ENCODE results near the gene ASIC1. TPM values are rescaled to one million over a fixed set of nuclear protein-coding genes. Genes with fewer than 3 reads are reported as not detected.
"Not testable (repeated sequence)": the region's sequence is repeated elsewhere in the genome, so short reads cannot be mapped to it uniquely, and the experiment has no call there.

The ASIC1 gene
- total RNA-seq, 1 donor from 2014 or later: 0.30 TPM

GRCh38 chr12:50084409-50084774, 27.0 kb downstream of the ASIC1 start:
- DNase-seq (ENCODE audit: low read depth): not testable (repeated sequence)

GRCh38 chr12:50084775-50085614, 27.6 kb downstream of the ASIC1 start, which contains the start of gene SMARCD1:
Gene SMARCD1, plus strand, starts transcription at chr12:50085342. Its CDS starts 28 bp downstream, at chr12:50085370.
- peak; percentile 77 for DNase-seq (ENCODE audit: low read depth)

GRCh38 chr12:50085615-50086072, 28.2 kb downstream of the ASIC1 start:
- no peak for DNase-seq (ENCODE audit: low read depth)

GRCh38 chr12:50086148-50086547, 28.8 kb downstream of the ASIC1 start:
- no peak for DNase-seq (ENCODE audit: low read depth)

DNA sequence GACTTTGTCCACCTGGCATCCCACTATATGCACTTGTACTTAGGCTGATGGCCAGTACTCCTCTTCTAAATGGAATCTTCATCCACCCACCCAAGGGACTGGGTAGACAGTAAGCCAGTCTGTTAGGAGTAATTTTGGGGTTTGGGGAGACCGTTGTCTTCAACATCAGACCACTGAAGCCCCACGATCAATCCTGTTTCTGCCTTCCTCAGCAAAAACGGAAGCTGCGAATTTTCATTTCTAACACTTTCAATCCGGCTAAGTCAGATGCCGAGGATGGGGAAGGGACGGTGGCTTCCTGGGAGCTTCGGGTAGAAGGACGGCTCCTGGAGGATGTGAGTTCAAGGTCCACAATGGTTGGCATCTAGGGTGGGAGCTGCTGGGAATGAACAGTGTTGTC, 29.8 kb downstream of the ASIC1 start:
- no peak for DNase-seq (ENCODE audit: low read depth)

- no peak for DNase-seq (ENCODE audit: low read depth)
These were observed 30.6 kb downstream of the ASIC1 start for GRCh38 chr12:50087995-50088394.

- peak; percentile 68 for DNase-seq (ENCODE audit: low read depth)
These were observed 31.4 kb downstream of the ASIC1 start for GRCh38 chr12:50088577-50089335.

DNA sequence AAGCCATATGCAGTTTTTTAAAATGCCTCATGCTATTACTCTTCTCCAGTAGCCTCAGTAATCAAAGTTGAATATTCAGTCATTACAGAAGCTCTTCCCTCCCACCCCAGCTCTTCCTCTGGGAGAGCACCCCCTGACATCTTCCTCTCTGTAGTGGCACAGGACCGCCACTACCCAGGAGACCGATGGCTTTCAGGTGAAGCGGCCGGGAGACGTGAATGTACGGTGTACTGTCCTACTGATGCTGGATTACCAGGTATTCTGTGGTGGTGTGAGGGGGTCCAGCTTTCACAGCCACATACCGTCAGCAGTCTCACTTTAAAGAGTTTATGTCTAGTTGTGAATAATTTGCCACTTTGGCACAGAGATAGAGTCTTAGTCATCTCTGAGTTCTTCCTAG, 32.3 kb downstream of the ASIC1 start:
- DNase-seq (ENCODE audit: low read depth): no peak

GRCh38 chr12:50090391-50090790, 33.0 kb downstream of the ASIC1 start:
- no peak for DNase-seq (ENCODE audit: low read depth)

- no peak for DNase-seq (ENCODE audit: low read depth)
These were observed 40.6 kb downstream of the ASIC1 start for GRCh38 chr12:50097952-50098351.

DNA sequence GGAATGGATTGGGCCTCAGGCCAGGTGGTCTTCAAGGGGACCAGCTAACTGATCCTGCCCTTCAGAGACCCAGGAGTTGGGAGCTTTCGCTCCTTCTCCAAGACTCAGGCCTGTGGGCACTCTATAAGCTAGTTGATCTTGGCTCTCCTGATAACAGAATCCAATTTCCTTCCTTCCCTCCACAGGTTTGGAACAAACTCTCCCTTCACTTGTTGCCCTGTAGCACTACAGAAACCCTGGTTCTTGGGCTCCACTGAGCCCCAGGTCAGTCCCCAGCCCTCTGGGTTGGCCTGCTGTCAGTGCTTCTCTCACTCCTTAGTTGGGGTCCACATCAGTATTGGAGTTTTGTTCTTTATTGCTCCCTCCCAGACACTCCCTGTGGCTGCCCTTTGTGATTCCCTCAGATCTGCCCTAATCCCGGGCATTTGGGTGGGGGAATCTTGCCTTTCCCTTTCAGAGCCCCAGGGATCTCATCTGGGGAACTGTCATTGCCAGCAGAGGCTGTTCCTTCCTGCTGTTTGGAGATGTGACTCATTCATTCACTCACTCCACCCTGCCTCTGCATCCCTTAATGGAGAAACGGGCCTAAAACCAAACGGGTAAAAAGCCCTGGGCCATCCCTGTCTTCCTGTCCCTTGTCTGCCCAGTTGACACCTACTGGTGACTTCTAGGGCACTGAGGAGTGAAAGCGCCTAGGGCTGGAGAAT, 42.1 kb downstream of the ASIC1 start:
- no peak for DNase-seq (ENCODE audit: low read depth)

DNA sequence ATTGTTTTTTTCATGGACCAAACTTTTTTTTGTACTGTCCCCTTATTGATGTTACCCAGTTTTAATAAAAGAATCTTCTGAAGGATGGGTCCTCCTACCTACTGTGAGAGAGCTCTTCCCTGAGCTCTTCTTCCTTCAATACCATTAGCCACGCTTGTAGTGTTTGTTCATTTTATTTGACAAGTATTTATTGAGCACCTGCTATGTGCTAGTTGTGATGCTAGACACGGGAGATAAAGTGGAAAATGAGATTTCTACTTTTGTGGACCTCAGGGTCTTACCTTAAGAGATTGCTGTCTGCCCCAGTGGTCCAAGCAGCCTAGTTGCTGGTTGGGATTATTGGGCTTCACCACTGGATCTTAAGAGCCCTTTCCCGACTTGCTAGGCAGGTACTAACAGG, 43.2 kb downstream of the ASIC1 start:
- no peak for DNase-seq (ENCODE audit: low read depth)

DNA sequence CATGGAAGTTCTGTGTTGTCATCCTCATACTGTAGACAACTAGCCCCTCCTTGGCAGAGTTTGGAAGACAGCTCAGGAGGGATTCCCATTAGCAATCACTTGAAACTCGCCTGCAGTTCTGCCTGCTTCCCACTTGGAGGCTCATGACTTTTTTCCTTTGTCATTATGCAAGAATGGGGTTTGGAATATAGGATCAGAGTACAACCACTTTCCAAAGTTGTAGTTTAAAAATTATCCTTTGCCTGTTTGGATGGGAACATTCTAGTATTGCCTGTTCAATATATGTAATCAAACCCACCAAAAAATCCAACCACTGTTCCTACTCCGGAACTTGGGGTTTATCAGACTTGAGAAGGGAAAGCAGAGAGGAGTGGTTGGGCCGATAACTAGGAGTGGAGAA, 44.3 kb downstream of the ASIC1 start:
- peak; percentile 40 for DNase-seq (ENCODE audit: low read depth)

GRCh38 chr12:50102131-50102531, 44.7 kb downstream of the ASIC1 start:
- no peak for DNase-seq (ENCODE audit: low read depth)

GRCh38 chr12:50102646-50103309, 45.4 kb downstream of the ASIC1 start:
- DNase-seq (ENCODE audit: low read depth): no peak

DNA sequence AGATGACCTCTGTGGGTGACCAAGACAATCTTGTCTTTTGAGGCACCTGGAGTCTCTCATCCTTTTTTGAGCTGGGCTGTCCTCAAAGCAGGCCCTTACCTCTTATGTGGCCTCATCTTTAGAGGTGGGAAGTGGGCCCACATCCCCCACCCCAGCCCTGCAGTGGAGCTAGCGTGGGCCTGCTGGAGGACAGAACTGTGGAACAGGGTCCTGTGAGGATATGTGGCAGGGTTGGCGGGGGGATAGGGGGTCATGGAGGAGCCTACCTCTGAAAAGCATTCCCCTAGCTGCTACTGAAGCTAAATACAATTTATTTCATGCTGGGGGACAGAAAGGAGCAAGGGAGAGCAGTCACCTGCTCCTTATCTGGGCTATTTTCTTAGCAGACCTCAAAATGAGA, 46.0 kb downstream of the ASIC1 start:
- no peak for DNase-seq (ENCODE audit: low read depth)

DNA sequence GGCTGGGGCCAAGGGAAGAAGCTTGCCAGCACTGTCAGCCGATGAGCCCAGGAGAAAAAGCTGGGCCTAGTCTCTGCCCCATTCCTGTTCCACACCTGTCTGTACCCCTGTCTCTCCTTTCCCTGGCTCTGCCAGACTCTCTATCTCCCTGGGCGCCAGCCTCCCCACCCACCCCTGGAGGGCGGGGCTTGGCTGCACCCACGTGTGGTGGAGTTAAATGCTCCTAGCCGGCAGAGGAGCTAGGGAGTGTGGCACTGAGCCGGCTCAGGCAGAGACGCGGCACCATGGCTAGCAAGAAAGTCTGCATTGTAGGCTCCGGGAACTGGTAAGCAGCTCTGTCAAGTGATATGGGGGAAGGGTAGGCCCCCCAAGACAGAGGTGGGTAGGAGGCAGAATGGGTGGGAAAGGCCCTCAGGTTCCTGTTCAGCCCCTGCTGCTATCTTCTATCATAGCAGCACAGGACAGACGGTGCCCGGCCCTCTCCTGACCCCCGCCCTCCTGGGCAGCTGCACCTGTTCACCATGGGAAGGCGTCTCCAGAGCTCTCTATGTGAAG, 46.4 kb downstream of the ASIC1 start, which contains the start of gene GPD1:
Gene GPD1 (plus strand): TSS at position 242 of the 555 bp plus-strand sequence. CDS start 43 bp downstream, at position 285.
- DNase-seq (ENCODE audit: low read depth): peak; percentile 50

DNA sequence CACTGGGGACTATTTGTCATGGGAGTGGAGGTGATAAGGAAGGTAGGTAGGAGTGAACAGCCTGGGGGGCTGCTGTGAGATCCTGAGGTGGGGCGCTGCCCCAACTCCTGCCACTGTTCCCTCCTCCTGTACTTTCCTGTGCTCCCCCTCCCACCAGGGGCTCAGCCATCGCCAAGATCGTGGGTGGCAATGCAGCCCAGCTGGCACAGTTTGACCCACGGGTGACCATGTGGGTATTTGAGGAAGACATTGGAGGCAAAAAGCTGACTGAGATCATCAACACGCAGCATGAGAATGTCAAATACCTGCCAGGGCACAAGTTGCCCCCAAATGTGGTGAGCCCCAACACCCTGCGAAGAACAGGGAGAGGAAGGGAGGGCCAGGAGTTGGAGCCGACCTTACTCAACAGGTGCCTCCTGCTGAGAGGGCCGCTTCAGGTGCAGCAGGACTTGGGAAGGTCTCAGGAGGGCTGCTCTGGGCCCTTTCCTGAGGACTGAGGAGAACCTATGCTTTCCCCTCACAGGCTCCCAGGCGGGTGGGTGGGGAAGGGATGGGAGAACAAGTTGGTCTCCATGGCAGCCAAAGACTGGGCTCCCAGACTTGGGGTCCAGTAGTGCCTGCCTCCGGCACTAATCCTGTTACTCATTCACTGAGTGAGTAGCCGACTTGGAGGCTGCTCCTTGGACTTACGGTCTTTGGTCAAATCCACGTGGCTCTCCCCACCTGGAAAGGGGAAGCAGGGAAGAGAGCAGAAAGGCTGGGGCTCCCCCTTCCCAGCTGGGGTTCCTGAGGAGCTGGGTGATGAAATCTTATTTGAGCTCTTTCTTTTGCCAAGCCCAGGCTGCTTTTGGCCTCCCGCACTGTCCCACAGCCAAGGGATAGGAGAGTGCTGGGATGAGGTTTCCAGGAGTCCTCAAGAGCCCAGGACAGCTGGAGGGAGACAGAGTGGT, 47.3 kb downstream of the ASIC1 start:
- DNase-seq (ENCODE audit: low read depth): peak; percentile 57

- no peak for DNase-seq (ENCODE audit: low read depth)
These were observed 48.6 kb downstream of the ASIC1 start for GRCh38 chr12:50105913-50106450.

GRCh38 chr12:50106907-50107306, 49.5 kb downstream of the ASIC1 start:
- no peak for DNase-seq (ENCODE audit: low read depth)

All from renal cortical epithelial cell (primary cell).